ENCODE results near the gene COL12A1. TPM values are rescaled to one million over a fixed set of nuclear protein-coding genes. Genes with fewer than 3 reads are reported as not detected.

Gene COL12A1
- total RNA-seq, 2 experiments from 2014 or later: not detected

DNA sequence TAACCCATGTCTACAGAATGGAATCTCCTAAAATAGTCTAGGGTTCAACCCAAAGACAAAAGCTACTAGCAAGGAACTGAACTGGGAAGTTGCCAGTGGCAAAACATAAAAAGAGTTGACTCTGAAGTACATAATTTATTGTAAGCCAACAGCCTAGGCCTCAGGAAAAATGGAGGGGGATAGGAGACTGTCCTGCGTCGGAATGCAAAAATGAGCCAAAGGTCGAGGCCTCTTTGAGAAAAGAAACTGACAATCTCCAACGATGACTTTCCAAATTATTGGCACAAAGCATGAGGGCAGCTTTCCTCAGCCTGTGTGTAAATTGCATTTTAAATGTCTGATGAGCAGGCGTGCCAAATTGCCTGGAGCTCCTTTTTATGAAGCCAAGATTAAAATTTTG, 2.1 kb downstream of the COL12A1 start:
- ChIA-PET POLR2A (interaction anchor here (0.5 to 1.6 kb wide), 2 partner anchors 8 to 105 kb away, joined by 3 to 5 read pairs; no protein-coding TSS in a partner anchor), CTCF (ENCODE audit: unreplicated experiment) (no interaction called here)
- BruUV-seq (replicated peaks): no TSS peak
- H4K20me1 ChIP-seq (ENCODE audit: insufficient read depth, low read length): no peaks in the 10 kb centered on the region
- no peak for TF ChIP-seq EZH2phosphoT487 (IDR thresholded peaks at IDR 0.05; ENCODE audit: borderline replicate concordance, low read depth, low read length)
- TF ChIP-seq CTCF (conservative IDR thresholded peaks at IDR 0.05; ENCODE audit: low read length): no peak
- H3K9me3 ChIP-seq (ENCODE audit: low read length): no peaks in the 10 kb centered on the region
- H3K36me3 ChIP-seq (ENCODE audit: insufficient read depth, low read length): no peaks in the 10 kb centered on the region
- no peak overlapping the region for H3K27ac ChIP-seq (ENCODE audit: low read depth, low read length, poor library complexity, severe bottlenecking)
- H3K4me2 ChIP-seq (ENCODE audit: low read length): no peak overlapping the region
- H3K79me2 ChIP-seq (ENCODE audit: insufficient read depth, low read depth, low read length): no peaks in the 10 kb centered on the region
- H3K9me2 ChIP-seq (ENCODE audit: insufficient read depth, low read length): no peaks in the 10 kb centered on the region
- intact Hi-C loops (cut with micrococcal nuclease; ENCODE audit: unreplicated experiment): no loop called here
- H2AFZ ChIP-seq (ENCODE audit: low read length): no peak overlapping the region
- DNase-seq (ENCODE audit: low spot score): no peak
- no peaks in the 10 kb centered on the region for H3K4me1 ChIP-seq (ENCODE audit: insufficient read depth, low read length, poor library complexity, severe bottlenecking)
- H3K4me3 ChIP-seq (ENCODE audit: low read depth, low read length, poor library complexity, severe bottlenecking): no peak overlapping the region

DNA sequence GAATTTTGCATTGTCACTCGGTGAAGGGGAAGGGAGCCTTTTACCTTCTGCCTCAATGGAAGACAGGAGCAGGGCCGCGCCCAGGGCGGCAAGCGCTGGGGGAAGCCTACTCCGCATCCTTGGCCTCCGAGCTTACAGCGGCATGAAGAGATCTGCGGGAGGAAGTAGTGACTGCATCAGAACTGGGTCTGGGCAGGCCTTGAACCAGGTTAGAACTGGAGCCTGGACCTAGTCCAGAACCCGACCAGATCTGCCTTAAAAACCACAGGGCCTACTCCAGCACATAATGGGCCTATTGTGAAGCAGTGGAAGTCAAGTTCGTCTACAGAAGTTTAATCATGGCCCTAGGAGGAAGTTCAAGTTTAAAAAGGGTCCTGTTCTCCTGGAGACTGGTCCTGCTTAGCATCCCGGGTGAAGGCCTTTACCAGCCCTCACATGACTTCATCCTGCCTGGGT, 3.1 kb downstream of the COL12A1 start:
- intact Hi-C loops (cut with micrococcal nuclease; ENCODE audit: unreplicated experiment): no loop called here
- no peaks in the 10 kb centered on the region for H3K9me2 ChIP-seq (ENCODE audit: insufficient read depth, low read length)
- no peak overlapping the region for H3K4me3 ChIP-seq (ENCODE audit: low read depth, low read length, poor library complexity, severe bottlenecking)
- TF ChIP-seq CTCF (conservative IDR thresholded peaks at IDR 0.05; ENCODE audit: low read length): no peak
- TF ChIP-seq EZH2phosphoT487 (IDR thresholded peaks at IDR 0.05; ENCODE audit: borderline replicate concordance, low read depth, low read length): no peak
- no peaks in the 10 kb centered on the region for H4K20me1 ChIP-seq (ENCODE audit: insufficient read depth, low read length)
- no TSS peak for BruUV-seq (replicated peaks)
- H3K9me3 ChIP-seq (ENCODE audit: low read length): no peaks in the 10 kb centered on the region
- H3K36me3 ChIP-seq (ENCODE audit: insufficient read depth, low read length): no peaks in the 10 kb centered on the region
- no peak overlapping the region for H3K27ac ChIP-seq (ENCODE audit: low read depth, low read length, poor library complexity, severe bottlenecking)
- no peak overlapping the region for H2AFZ ChIP-seq (ENCODE audit: low read length)
- POLR2A ChIA-PET: interaction anchor here (1.6 kb wide), 1 partner anchor 9 kb away, joined by 5 read pairs; no protein-coding TSS in a partner anchor
- no peaks in the 10 kb centered on the region for H3K79me2 ChIP-seq (ENCODE audit: insufficient read depth, low read depth, low read length)
- H3K4me1 ChIP-seq (ENCODE audit: insufficient read depth, low read length, poor library complexity, severe bottlenecking): no peaks in the 10 kb centered on the region
- CTCF ChIA-PET (ENCODE audit: unreplicated experiment): no interaction called here
- no peak for DNase-seq (ENCODE audit: low spot score)
- H3K4me2 ChIP-seq (ENCODE audit: low read length): no peak overlapping the region

GRCh38 chr6:75201901-75202672, 3.8 kb downstream of the COL12A1 start:
- TF ChIP-seq CTCF (conservative IDR thresholded peaks at IDR 0.05; ENCODE audit: low read length): no peak
- no peak for TF ChIP-seq EZH2phosphoT487 (IDR thresholded peaks at IDR 0.05; ENCODE audit: borderline replicate concordance, low read depth, low read length)
- H4K20me1 ChIP-seq (ENCODE audit: insufficient read depth, low read length): no peaks in the 10 kb centered on the region
- intact Hi-C loops (cut with micrococcal nuclease; ENCODE audit: unreplicated experiment): no loop called here
- no peaks in the 10 kb centered on the region for H3K4me1 ChIP-seq (ENCODE audit: insufficient read depth, low read length, poor library complexity, severe bottlenecking)
- no peaks in the 10 kb centered on the region for H3K9me3 ChIP-seq (ENCODE audit: low read length)
- CTCF ChIA-PET (ENCODE audit: unreplicated experiment): no interaction called here
- H3K36me3 ChIP-seq (ENCODE audit: insufficient read depth, low read length): no peaks in the 10 kb centered on the region
- no peaks in the 10 kb centered on the region for H3K79me2 ChIP-seq (ENCODE audit: insufficient read depth, low read depth, low read length)
- H3K9me2 ChIP-seq (ENCODE audit: insufficient read depth, low read length): no peaks in the 10 kb centered on the region
- no TSS peak for BruUV-seq (replicated peaks)
- H3K4me2 ChIP-seq (ENCODE audit: low read length): no peak overlapping the region
- no peak overlapping the region for H3K4me3 ChIP-seq (ENCODE audit: low read depth, low read length, poor library complexity, severe bottlenecking)
- no peak overlapping the region for H3K27ac ChIP-seq (ENCODE audit: low read depth, low read length, poor library complexity, severe bottlenecking)
- POLR2A ChIA-PET: no interaction called here
- no peak overlapping the region for H2AFZ ChIP-seq (ENCODE audit: low read length)
- DNase-seq (ENCODE audit: low spot score): no peak
